ENCODE data around the gene CDKAL1.
"Not testable (repeated sequence)": the region's sequence is repeated elsewhere in the genome, so short reads cannot be mapped to it uniquely, and the experiment has no call there.

CDKAL1 gene

DNA sequence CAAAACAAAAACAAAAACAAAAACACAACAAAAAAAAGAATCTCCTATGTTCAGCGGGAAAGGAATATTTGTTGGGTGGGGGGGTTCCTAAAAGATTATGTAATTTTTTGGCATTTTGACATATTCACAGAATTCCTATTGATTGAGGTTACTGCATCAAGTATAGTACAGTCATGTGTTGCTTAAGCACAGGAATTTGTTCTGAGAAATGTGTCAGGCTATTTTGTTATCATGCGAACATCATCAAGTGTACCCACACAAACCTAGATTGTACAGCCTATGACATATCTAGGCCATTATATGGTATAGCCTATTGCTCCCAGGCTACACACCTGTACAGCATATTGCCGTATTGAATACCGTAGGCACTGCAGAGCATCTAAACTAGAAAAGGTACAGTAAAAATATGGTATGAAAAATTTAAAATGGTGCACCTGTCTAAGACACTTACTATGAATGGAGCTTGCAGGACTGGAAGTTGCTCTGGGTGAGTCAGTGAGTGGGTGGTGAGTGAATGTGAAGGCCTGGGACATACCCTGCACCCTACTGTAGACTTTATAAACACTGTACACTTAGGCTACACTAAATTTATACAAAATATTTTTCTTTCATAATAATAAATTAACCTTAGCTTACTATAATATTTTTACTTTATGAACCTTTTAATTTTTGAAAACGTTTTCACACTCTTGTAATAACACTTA is 110.6 kb downstream of the CDKAL1 start:
- DNase-seq = no peak

DNA sequence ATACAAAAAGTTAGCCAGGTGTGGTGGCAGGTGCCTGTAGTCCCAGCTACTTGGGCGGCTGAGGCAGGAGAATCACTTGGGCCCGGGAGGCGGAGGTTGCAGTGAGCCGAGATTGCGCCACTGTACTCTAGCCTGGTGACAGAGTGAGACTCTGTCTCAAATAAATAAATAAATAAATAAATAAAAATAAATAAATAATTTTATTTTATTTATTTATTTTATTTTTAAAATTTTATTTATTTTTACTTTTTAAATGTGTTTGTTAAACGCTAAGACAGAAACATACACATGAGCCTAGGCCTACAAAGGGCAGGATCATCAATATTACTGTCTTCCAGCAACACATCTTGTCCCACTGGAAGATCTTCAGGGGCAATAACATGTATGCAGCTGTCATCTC is 111.3 kb downstream of the CDKAL1 start:
- not testable (repeated sequence) for DNase-seq

DNA sequence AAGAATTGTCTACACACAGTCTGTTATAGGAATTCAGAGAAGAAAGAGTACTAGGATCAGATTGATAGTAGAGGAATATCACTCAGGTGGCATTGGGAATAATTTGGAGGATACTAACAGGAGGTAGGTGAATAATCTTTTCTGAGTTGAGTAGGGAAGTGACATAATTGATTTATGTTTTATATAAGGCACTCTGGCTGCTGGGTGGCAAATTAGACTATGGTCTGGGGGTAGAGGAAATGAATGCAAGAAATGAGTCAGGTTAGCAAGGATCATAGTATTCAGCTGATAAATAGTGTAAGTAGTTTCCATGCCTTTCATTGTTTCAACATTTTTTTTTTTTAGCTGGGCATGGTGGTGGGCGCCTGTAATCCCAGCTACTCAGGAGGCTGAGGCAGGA is 113.3 kb downstream of the CDKAL1 start:
- no peak for DNase-seq

DNA sequence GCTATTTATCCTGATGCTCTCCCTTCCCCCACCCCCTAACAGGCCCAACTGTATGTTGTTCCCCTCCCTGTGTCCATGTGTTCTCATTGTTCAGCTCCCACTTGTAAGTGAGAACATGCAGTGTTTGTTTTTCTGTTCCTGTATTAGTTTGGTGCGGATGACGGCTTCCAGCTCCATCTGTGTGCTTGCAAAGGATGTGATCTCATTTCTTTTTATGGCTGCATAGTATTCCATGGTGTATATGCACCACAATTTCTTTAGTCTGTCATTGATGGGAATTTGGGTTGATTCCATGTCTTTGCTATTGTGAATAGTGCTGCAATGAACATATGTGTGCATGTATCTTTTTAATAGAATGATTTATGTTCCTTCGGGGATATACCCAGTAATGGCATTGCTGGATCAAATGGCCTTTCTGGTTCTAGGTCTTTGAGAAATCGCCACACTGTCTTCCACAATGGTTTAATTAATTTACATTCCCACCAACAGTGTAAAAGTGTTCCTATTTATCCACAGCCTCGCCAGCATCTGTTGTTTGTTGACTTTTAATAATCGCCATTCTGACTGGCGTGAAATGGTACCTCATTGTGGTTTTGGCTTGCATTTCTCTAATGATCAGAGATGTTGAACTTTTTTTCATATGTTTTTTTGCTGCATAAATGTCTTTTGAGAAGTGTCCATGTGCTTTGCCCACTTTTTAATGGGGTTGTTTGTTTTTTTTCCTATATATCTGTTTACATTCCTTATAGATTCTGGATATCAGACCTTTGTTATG is 115.6 kb downstream of the CDKAL1 start:
- not testable (repeated sequence) for DNase-seq

DNA sequence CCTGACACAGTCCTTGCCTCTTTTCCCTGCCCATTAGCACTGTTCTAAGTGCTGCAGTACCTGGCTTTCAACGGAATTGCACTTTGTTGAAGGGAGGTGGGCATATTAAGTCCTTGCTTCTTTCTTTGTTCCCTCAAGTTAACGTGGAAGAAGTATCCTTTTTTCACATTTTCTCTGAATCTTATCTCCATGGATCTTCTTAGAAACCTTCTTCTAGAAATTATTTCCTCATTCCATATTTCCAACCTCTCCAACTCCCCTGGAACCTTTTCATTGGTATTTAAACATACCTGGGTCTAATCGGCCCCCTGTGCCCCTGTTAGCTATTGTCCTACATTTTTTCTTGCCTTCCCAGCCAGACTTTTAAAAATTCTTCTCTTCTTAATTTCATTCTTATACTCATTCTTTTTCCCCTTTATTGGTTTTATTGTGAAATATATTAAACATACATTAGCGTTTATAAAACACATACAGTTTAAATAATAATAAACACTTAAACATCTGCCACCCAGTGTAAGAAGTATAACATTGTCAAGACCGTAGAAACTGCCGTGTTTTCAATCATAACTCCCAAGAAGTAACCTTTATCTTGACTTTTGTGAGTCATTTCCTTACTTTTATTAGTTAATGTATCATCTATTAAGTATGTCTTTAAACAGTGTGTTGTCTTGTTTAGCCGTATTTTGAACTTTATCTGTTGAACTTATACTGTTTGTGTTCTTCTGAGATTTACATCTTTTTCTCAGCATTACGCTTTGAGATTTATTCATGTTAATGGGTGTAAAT is 118.2 kb downstream of the CDKAL1 start:
- DNase-seq = no peak

DNA sequence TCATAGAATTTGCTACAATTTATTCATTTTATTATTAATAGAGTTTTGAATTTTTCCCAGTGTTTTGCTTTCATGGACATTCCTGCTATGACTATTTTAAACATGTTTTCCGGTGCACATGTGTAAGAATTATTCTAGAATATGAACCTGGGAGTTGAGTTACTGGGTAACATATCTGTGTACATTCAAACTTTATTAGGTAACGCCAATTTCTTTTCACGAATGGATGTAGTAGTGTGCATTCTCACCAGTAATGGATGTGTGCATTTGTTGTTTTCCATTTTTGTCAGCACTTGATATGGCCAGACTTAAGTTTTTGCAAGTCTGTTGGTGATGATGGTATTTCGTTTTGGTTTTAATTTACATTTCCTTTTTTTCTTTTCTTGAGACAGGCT is 118.8 kb downstream of the CDKAL1 start:
- no peak for DNase-seq

DNA sequence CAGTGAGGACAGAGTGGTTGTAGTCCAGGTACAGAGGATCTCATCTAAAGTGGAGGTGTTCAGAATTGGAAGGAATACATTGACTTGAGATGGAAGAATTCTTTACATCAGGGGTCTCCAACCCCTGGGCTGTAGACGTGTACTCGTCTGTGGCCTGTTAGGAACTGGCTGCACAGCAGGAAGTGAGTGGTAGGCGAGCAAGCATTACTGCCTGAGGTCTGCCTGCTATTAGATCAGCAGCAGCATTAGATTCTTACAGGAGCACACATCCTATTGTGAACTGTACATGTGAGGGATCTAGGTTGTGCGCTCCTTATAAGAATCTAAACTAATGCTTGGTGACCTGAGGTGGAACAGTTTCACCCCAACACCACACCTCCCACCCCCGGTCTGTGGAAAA is 121.1 kb downstream of the CDKAL1 start:
- no peak for DNase-seq

DNA sequence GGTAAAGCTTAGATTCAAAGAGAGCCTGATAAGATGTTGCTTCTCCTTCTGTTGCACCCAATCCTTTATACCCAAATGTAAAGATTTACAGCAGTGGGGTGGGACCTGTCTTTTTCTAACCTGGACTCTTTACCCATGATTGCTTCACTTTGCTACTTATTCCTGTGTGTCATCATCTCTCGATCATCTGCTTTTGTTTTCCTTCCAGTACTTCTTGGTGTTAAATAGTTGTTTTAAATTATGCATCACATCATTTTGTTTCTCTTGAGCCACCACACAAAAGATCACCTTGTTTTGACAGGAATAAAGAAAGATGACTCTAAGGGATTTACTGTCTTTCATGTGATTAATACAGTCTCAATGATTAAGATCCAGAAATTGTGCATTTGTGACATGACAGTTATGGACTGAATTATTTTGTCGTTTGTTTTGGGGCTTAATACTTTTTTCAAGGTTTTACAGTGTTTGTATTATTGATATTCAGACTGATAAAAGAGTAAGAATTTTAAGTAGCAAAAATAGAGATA is 123.1 kb downstream of the CDKAL1 start:
- no peak for DNase-seq

DNA sequence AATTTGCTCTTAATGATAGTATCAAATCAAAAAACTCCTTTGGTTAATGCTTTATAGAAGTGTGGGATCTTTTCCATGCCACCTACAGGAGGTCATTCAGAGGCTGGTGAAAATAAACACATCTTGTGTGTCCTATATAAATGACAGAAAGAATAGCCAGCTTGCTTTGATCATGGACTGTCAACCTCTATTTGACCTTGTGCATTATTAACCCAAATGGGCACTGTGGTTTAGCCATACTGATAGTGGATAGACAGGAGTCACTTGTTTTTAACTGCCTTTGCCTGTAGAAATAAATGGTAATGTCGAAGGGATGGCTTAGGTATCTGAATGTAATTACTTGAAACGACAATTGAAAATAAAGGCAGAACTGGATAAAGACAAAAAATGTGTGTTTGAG is 123.8 kb downstream of the CDKAL1 start:
- no peak for DNase-seq

DNA sequence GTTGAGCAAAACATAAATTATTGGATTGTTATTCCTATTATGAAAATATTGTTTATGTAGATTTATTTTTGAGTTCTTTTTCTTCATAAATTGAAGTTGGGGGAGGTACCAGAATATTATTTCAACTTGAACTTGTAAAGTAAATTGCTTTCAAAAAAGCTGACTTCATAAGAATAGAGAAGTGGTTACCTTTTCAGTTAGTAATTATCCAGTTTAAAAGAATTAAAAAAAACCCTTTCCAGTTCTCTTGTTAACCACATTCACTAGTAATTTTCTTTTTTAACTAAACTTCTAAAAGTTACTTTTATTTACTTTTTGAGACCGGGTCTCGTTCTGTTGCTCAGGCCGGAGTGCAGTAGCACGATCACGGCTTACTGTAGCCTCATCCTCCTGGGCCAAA is 124.3 kb downstream of the CDKAL1 start:
- DNase-seq = no peak

DNA sequence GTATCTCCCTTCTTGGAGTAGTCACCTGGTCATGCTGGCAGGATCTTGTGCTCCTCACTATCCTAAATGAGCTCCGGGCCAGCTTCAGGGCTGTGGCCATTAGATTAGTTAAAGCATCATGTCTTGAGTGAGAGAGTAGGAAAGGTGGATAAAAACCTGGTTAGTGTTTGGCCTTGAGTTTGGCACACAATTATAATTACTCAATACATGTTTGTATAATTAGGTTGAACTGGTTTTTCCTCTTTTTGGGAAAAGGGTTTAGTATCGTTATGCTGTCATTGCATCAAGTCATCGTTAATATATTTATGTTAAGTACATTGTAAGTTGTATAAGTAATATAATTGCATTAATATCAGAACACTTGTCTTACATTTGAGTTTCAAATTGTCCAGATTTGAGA is 126.3 kb downstream of the CDKAL1 start:
- DNase-seq = no peak

DNA sequence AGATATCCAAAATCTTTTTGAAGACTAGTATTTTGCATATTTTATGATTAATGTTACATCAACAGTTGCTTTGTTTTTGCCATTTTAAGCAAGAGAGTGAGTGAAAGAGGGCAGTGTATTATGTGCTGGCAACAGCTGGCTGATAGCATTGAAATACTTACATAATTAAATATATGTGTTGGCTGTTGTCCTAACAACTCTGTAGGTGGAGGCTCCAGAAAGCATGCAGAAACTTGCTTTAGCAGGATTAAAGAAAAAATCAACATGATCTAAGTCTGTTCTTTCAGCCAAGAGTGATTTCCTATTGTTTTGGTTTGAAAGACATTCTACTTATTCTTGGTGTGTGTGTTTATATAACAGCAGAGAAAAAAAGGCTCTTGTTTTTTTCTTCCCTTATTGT is 127.5 kb downstream of the CDKAL1 start:
- DNase-seq = no peak

DNA sequence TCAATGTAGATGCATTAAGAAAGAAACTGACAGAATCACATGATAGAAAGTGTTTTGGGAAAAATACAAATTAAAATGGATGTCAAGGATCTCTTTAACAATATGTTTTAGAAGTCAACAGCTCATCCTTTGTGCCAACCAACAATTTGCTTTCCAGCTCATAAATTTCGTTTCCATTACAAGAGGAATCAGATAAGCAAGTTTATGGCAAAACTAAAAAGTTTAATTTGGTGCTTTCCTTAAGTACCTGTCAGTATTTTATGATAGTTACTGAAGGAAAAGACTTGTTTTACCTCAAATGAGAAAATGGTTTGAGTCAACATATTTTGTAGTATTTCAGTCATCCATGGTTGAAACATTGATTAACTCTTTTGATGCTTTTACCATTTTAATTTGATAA is 130.0 kb downstream of the CDKAL1 start:
- no peak for DNase-seq

DNA sequence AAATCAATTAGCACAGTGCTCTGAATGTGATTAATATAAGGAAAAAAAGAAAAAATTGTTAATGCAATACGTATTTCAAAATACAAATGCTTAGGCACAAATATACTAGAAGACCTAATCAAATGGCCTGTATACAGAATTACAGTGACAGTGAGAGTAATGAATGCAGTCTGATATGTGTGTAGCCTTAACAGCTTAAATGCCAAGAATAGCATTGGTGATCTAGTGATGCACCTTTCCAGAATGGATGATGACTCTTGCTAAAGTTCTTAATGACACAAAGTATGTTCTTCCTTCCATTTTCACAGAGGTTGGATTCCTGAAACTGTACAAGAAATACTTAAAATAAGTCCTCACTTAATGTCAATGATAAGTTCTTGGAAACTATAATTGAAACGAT is 131.0 kb downstream of the CDKAL1 start:
- DNase-seq = no peak

DNA sequence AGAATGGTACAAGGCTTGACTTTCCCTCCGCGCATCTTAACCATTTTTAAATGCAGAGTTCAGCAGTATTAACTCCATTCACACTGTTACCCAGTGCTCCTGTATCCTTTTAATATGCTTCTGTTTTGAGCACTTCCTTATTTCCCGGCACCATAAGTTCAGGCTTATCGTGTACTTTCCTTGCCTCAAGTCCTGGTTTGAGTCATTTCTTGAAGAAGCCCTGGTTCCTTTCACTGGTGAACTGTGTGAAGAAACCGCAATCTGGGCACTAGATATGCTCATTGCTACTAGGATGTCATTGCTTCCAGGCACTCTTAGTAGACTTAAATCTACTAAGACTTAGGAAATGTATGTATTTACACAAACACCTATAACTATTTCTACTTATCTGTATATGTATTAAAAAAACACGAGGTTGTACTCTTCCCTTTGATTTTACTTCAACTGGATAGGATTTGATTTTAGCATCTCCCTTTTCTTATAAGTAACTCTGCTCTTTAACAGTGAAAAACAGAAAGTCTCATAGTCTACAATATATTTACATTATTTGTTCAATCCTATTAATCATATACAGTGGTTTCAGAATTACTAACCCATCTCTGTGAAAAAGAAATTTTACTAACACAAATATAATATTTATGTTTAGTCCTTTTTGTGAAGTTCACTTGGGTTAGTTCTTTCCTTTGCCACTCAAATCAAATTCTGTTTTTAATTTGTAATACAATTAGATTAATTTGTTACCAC is 135.5 kb downstream of the CDKAL1 start:
- no peak for DNase-seq

DNA sequence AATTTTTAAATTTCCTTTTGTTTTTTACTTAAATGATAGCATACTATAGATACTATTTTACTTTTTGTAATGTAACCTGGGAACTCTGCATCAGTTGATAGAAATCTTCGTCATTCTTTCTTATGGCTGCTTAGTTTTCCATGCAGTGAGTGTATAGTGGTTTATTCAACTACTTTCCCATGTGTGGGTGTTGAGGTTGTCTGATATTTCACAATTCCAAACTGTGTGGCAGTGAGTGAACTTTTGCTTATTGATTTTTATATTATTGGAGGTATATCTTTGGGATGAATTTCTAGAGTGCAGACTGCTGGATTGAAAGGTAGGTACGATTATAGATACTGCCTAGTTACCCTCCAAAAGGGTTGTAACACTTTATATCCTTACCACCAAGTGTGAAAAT is 136.5 kb downstream of the CDKAL1 start:
- no peak for DNase-seq

DNA sequence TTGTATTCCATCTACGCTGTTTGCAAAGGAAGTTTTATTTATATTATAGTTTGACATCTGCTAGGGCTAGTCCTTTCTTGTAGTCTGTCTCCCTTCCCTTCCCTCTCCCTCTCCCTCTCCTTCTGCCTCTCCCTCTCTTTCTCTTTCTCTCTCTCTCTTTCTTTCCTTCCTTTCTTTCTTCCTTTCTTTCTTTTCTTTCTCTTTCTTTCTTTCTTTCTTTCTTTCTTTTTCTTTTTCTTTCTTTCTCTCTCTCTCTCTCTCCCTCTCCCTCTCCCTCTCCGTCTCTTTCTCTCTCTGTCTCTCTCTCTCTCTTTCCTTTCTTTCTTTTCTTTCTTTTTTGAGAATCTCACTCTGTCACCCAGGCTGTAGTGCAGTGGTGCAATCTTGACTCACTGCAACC is 137.8 kb downstream of the CDKAL1 start:
- no peak for DNase-seq

DNA sequence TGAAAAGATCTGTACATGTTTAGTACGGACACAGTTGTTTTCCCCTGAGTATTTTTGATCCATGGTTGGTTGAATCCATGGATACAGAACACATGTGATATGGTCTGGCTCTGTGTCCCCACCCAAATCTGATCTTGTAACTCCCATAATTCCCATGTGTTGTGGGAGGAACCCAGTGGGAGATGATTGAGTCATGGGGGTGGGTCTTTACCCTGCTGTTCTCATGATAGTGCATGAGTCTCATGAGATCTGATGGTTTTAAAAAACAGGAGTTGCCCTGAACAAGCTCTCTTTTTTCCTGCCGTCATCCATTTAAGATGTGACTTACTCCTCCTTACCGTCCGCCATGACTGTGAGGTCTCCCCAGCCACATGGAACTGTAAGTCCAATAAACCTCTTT is 139.2 kb downstream of the CDKAL1 start:
- no peak for DNase-seq

DNA sequence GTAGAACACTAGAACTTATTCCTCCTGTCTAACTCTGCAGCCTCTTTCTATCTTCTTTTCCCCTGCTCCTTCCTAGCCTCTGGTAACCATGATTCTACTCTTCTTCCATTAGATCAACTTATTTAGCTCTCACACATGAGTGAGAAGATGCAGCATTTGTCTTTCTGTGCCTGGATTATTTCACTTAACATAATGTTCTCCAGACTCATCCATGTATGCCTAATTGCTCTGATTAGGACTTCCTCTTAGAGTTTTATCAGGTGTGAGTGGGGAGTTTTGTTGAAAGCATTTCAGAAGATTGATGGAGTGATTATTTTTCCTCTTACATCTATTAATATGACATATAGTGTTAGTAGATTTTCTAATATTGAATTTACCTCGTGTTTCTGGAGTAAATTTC is 140.4 kb downstream of the CDKAL1 start:
- DNase-seq = no peak

DNA sequence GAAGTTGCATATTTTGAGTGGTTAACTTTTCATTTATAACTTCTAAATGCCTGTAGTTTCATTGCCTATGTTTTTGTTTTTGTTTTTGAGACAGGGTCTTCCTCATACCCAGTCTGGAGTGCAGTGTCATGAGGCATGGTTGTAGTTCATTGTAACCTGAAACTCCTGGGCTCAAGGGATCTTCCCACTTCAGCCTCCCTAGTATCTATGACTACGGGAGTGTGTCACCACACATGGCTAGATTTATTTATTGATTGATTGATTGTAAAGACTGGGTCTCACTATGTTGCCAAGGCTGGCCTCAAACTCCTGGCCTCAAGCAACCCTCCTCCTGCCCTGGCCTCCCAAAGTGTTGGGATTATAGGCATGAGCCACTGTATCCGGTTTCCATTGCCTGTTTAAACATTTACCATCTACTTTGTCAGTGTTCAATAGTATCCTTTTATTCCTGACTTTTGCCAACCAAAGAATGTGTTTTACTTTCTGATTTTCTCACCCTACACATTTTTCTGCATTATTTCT is 144.6 kb downstream of the CDKAL1 start:
- DNase-seq = no peak

DNA sequence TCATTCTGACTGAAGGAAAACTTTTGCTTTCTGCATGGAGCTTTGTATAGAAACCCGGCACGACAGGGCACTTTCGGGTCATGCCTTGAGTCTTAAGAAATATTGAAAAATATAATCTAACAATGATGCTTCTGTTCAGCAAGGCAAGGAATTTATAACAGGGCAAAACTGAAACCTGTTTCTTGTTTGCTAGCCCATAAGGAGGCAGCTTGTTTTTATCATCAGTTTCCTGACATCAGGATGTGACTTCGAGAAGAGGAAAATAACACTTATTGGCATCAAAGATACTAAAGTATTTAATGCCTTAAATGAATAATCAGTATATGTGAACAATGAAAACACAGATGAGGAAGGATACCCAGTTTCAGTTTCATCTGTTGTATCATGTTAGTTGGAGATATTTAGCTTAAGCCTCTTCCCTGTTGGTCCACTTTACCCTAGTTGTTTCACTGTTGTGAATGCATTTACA is 146.5 kb downstream of the CDKAL1 start:
- no peak for DNase-seq

DNA sequence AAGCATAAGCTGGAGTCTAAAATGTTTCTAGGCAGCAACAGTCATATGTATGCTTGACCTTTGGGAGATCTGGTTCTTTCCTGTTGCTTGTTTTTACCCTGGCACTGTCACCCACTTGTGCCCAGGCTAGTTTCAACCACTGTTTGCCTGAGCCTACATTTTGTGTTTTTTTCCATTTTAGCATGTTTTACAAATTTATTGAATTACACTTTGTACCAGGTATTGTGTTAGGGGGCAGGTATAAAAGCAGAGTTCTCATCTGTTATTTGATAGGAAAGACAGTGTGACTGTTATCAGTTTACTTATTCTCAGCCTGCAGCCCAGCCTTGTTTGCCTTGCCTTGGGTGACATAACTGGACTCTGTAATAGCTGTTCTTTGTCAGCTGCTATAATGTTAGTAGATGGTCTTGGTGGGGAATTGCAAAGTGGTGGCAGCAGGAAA is 147.0 kb downstream of the CDKAL1 start:
- DNase-seq = no peak
